ENCODE measurements around the gene SCYGR2. TPM values are rescaled to one million over a fixed set of nuclear protein-coding genes. Genes with fewer than 3 reads are reported as not detected.

Gene SCYGR2
- total RNA-seq, 1 experiment from 2014 or later = not detected

DNA sequence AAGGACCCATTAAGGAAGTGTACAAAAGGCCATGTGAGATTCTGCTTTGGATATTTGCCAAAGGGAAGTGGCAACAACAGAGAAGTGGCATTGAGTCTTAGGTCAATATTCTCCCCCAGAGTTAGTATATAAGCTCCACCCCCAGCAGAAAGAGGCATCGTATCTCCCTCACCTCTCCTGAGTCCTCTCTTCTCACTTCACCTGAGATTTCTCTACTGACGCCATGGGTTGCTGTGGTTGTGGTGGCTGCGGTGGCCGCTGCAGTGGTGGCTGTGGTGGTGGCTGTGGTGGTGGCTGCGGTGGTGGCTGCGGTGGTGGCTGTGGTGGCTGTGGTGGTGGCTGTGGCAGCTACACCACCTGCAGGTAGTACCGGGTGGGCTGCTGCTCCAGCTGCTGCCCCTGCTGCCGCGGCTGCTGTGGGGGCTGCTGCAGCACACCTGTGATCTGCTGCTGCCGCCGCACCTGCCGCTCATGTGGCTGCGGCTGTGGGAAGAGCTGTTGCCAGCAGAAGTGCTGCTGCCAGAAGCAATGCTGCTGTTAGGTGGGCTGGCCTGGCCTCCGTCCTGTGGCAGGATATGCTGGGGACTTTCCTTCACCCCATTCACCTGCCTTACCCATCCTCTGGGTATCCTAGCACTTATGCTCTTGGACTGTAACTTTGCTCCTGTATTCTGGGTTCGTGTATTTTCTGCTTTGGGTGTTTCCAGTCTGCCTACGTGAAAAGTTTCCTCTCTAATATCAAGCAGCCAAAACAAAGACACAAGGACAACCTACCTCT lies 10.1 kb downstream of the SCYGR2 start:
- DNase-seq (ENCODE audit: low spot score) = no peak
- in situ Hi-C loops (cut with HindIII; ENCODE audit: low sequenced_read_pairs) = no loop called here

DNA sequence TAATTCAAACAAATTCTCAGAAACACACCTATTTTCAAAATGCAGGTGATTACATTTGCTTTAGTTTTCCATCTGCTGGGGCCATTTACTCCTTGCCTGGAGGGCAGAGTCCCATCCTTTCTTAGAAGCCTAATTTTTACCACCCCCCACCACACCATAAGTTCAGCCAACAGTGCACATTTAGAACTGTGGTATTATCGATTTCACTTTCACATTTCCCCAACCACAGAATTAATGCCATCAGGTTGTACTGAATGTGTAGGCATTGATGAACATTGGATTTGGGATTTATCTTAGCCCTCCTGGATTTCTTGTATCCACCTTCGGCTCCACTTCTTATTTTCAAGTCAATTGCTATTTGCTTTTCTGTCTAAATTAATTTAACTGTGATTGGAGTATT lies 11.4 kb downstream of the SCYGR2 start:
- DNase-seq (ENCODE audit: low spot score) = no peak
- in situ Hi-C loops (cut with HindIII; ENCODE audit: low sequenced_read_pairs) = no loop called here

DNA sequence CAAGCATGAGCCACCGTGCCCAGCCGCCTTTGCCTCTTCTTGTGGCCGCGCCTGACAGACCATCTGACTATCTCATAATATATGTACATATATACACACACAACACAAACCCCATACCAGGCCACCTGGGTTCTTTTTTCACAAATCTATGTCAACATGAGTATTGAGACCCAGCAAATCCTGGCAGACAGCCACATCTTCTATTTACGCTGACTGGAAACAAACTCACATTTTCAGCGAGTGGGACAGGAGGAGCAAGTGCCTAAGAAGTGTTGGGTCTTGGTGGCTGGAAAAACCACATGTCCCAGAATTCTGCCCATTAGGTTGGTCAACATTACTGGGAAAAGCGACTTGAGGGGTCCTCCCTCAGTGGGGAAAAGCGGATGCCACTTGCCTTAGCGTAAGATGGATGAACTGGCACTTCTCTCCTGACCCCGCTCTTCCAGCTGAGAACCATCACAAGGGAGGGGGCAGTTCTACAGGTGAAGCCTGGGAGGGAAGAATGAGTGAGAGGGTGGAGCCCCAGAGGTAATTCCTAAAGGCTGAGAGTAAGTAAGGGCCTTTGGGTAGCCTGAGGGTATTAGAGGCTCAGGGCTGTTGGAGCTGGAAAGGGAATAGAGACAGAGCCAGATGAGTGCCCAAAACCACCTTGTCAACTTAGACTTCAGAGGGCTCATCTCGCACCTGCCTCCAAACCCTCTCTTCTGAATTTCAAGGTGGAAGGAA lies 14.0 kb downstream of the SCYGR2 start:
- in situ Hi-C loops (cut with HindIII; ENCODE audit: low sequenced_read_pairs) = no loop called here

DNA sequence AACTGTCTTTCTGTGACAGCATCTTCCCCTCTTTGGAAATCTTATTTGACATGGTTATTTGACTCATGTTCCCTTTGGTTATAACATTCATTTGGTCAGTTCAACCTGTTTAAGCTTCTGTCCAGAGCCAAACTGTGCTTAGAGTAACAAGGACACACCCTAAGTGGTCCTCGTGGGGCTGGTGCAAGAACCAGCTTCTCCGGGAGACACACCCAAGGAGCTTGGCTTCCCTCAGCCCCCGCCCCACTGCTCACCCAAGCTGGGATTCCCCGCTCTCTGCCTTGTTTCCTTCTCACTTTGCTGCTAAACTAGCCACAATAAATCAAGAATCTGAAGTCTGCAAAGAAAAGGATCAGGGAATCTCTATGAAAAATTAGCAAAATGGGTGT lies 14.6 kb downstream of the SCYGR2 start:
- DNase-seq (ENCODE audit: low spot score) = no peak
- in situ Hi-C loops (cut with HindIII; ENCODE audit: low sequenced_read_pairs) = no loop called here

More for the DNA sequence above, 14.0 kb downstream of the SCYGR2 start:
- DNase-seq (ENCODE audit: low spot score) = no peak

DNA sequence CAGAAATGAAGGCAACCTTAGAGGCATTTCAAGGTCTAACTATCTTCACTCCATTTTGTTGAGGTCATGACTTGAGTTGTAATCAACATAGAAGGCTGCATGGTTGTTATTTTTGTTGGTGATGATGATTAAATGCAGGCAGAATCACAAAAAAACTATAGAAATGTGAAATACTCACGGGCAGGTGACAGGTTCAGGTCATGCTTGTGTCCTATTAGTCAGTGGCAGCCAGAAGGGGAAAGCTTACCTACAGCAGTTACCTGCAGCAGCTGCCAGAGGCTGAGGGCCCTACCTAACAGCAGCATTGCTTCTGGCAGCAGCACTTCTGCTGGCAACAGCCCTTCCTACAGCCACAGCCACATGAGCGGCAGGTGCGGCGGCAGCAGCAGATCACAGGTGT lies 15.6 kb downstream of the SCYGR2 start:
- in situ Hi-C loops (cut with HindIII; ENCODE audit: low sequenced_read_pairs) = no loop called here

DNA sequence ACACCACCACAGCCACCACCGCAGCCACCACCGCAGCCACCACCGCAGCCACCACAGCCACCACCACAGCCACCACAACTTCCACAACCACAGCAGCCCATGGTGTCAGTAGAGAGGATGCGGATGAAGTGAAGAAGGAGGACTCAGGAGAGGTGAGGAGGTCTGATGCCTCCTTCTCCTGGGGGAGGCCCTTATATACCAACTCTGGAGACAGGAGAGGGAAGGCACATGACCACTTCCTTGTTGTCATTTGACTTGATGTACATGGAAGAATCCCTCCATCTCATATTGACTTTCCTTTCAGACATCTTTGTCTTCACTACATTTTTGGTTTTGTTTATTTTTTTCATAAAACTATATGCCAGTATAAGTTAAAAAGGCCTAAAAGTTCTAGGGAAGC lies 16.0 kb downstream of the SCYGR2 start, which contains the start of gene SCYGR3:
Gene SCYGR3 (minus strand): TSS at position 101 of the 400 bp plus-strand sequence. CDS start 0 bp downstream, at position 101.
- DNase-seq (ENCODE audit: low spot score) = no peak
- in situ Hi-C loops (cut with HindIII; ENCODE audit: low sequenced_read_pairs) = no loop called here

More for the DNA sequence above, 15.6 kb downstream of the SCYGR2 start:
- DNase-seq (ENCODE audit: low spot score) = no peak

DNA sequence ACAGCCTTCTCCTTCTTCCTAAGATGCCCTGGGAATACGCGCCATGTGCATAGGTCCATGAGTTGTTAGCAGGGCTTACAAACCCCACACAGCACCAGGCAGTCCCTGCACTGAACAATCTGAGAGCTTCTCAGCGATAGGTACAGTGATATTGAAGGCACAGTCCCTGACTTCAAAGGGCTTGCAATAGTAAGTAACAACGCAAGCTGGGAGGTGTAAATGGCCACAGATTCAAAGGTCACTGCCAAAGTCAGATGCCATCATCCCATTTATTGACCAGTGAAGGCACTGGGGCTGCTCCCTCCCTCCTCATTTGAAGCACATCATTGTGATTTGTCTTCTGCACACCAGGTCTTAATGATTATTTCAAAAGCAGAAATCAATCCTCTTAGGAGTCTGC lies 16.5 kb downstream of the SCYGR2 start:
- no peak for DNase-seq (ENCODE audit: low spot score)
- in situ Hi-C loops (cut with HindIII; ENCODE audit: low sequenced_read_pairs) = no loop called here

DNA sequence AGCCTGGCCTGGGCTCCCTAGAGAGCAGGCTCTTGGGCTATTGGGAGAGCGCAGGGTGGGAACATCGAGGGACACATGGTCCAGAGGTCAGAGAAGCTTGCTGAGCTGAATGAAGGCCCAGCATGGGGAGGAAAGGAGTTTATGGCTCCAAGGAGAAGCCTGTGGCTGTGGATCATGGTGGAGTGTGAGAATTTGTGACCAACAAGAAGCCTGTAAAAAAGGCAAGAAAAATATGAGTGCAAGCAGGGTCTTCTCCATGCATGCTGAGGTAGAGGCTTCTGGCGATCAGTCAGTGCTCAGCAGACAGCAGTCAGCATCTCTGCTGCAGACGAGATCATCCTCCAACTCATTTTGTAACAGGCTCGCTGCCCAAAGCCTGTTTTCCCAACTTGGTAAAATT lies 17.2 kb downstream of the SCYGR2 start:
- DNase-seq (ENCODE audit: low spot score) = no peak
- in situ Hi-C loops (cut with HindIII; ENCODE audit: low sequenced_read_pairs) = no loop called here

DNA sequence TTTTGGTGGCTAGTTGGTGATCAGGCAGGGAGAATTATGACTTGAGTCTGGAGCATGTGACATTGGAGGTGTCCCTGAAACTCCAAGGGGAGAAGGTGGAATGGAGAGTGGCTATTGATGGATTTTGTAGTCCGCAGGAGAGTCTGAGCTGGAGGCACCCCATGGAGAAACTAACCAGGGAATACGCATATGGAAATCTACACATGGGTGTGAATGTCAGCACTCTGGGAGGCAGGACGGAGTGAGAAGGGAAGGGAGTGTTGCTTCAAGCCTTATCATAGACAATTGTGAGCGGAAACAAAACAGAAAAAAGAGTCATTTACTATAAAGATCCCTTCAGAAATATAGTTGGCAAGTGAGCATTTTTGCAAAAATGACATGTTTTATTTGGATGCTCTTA lies 17.9 kb downstream of the SCYGR2 start:
- in situ Hi-C loops (cut with HindIII; ENCODE audit: low sequenced_read_pairs) = no loop called here
- DNase-seq (ENCODE audit: low spot score) = no peak

DNA sequence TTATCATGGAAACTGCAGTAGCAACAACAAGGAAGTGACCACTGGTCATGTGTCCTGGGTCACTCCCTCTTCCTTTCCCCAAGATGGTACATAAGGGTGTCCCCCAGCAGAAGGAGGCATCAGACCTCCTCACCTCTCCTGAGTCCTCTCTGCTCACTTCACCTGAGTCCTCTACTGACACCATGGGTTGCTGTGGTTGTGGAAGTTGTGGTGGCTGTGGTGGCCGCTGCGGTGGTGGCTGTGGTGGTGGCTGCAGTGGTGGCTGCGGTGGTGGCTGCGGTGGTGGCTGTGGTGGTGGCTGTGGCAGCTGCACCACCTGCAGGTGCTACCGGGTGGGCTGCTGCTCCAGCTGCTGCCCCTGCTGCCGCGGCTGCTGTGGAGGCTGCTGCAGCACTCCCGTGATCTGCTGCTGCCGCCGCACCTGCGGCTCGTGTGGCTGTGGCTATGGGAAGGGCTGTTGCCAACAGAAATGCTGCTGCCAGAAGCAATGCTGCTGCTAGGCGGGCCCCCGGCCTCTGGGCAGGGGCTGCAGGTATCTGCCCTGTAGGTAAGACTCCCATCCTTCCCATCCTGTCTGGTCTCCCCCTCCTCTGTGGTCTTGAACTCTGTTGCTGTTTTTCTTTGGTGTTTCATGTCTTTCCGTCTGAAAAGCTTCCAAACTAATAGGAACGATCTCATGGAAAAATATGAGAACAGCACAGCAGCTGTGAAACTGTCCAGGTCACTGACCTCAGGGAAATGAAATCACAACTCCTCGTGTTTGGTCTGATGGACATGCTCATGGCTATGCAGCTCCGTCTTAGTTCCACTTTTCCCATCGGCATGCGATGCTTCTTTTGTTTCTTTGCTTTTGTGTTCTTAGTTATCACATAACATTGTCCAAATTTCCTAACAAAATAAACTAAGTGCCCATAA lies 18.9 kb downstream of the SCYGR2 start, which contains the start of gene SCYGR4:
Gene SCYGR4 (plus strand): TSS at position 183 of the 915 bp plus-strand sequence. CDS start 0 bp downstream, at position 183.
- DNase-seq (ENCODE audit: low spot score) = no peak
- in situ Hi-C loops (cut with HindIII; ENCODE audit: low sequenced_read_pairs) = no loop called here

DNA sequence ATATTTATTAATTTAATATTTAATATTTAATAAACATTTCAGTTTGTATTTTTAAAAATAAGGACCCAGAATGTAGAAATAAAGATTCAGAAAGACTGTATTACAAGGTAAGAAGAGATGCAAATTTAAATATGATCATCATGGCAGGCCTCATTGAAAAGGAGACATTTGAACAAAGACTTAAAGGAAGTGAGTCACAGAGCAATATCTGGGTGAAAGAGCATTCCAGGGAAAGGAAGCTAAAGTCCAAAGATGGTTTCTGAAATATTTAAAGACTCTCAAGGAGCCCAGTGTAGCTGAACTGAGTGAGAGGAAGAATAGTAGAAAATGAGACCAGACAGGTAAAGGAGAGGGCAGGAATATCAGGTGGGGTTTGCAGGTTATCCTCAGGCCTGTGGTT lies 24.5 kb downstream of the SCYGR2 start:
- in situ Hi-C loops (cut with HindIII; ENCODE audit: low sequenced_read_pairs) = no loop called here
- DNase-seq (ENCODE audit: low spot score) = no peak

DNA sequence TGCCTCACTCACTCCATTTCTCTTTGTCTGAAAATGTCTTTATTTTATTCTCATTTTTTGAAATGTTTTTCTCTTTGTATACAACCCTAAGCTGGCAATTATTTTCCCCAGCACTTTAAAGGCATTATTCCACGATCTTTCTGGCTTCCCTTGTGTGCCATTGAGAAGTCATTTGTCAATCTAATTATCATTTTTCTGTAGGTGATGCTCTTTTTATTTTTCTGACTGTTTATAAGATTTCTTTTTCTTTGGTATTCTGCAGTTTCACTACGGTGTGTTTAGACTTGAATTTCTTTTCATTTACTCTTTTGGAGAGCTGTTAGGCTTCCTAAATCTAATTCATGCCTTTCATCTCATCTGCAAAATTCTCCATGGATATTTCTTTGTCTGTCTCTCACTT lies 26.7 kb downstream of the SCYGR2 start:
- DNase-seq (ENCODE audit: low spot score) = no peak

DNA sequence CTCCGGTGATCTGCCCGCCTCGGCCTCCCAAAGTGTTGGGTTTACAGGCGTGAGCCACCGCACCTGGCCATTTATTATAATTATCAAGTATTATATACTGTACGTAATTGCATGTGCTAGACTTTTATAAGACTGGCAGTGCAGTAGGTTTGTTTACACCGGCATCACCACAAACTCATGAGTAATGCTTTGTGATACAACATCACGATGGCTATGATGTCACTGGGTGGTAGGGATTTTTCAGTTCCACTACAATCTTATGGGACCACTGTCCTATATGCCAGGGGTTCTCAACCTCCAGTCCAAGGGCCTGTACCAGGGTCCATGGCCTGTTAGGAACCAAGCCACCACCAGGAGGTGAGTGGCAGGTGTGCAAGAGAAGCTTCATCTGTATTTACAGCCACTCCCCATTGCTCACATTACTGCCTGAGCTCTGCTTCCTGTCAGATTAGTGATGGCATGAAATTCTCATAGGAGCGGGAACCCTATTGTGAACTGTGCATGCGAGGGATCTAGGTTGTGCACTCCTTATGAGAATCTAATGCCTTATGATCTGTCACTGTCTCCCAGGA lies 28.0 kb downstream of the SCYGR2 start:
- DNase-seq (ENCODE audit: low spot score) = no peak
- in situ Hi-C loops (cut with HindIII; ENCODE audit: low sequenced_read_pairs) = no loop called here

More for the DNA sequence above, 26.7 kb downstream of the SCYGR2 start:
- in situ Hi-C loops (cut with HindIII; ENCODE audit: low sequenced_read_pairs) = no loop called here

DNA sequence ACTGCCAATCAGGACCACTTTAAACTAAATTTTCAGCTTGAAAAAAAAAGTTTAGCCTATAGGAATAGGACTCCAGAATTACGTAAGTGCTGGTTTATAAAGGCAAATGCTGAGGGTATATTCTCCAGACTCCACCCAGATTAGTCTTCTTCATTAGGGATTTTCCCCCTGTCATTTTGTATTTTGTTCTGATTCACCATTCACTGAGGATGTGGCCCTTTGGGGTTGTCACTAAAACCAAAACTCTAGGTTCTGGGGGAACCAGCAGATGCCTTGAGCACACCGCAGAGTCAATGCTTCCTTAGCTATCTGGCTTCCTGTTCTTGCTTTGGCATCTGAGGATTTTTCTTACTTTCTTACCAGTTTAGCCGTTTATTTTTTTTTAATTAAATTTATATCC lies 29.1 kb downstream of the SCYGR2 start:
- in situ Hi-C loops (cut with HindIII; ENCODE audit: low sequenced_read_pairs) = no loop called here
- no peak for DNase-seq (ENCODE audit: low spot score)

DNA sequence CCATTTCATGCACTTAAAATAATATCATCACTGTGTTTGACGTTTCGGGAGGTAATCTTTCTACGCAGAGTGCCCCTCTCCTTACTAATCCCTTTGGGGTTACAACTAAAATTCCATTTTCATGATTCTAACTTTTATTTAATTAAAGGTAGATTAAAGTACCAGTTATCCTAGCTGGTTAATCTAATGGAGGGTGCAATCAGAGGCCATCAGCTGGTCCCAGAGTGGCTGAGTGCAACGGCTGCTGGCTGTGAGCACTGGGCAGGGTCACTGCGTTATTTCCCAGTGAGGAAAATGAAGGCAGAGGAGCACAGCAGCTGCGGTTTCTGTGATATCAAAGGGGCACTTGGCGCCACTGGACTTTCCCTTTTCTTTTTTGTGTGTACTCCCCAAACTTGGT lies 30.7 kb downstream of the SCYGR2 start:
- DNase-seq (ENCODE audit: low spot score) = no peak
- in situ Hi-C loops (cut with HindIII; ENCODE audit: low sequenced_read_pairs) = no loop called here

DNA sequence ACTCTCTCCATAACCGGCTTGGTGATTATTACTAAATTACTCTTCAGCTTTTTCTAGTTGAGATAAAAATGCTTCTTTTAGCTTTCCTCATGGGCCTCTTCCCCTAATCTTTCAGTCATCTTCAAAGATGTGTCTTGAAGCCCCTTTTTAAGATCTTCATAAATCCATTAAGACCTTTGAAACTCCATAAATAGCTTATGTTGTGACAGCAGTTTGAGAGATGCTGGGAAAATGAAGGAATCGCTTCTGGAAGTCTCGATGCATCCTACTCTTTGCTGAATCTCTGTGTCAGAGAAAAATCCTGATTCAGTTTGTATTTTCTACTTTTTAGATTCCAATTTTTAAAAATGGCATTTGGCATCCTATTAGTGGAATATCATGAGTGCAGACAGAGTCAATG lies 31.6 kb downstream of the SCYGR2 start:
- in situ Hi-C loops (cut with HindIII; ENCODE audit: low sequenced_read_pairs) = no loop called here
- DNase-seq (ENCODE audit: low spot score) = no peak

DNA sequence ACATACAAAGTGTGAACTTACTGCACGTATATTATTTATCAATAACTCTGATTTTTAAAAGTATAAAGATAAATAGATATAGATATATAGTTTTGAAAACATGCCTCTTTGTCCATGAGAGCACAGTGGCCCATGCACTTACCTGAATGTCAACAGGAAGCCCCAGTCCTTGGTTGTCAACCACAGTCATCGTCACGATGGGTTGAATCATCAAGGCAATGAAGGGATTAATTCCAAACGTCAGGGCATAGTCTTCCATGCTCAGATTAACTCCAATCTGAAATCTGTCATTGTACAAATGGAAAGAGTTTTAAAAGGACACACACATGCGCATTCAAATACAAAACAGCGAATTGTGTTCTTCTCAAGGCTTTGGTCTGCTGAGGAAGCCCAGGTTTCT lies 34.1 kb downstream of the SCYGR2 start:
- in situ Hi-C loops (cut with HindIII; ENCODE audit: low sequenced_read_pairs) = no loop called here
- no peak for DNase-seq (ENCODE audit: low spot score)

DNA sequence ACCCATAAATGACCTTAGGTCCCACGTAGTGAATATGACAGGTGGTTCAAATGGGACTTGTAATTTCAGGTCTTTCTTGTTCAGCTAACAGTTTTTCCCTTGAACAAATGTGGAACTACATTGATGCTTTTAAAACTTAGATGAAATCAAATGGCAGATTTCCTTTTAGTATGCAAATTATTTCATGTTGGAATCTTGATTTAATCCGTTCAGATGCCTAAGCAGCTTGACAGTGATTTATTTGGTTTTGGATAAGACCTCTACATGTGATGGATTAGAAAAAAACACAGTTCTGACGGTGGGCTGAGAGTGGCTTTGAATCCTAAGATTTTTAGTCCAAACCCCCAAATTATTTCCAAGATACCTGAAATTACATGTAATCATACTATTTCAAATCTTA lies 35.5 kb downstream of the SCYGR2 start:
- DNase-seq (ENCODE audit: low spot score) = no peak
- in situ Hi-C loops (cut with HindIII; ENCODE audit: low sequenced_read_pairs) = no loop called here

DNA sequence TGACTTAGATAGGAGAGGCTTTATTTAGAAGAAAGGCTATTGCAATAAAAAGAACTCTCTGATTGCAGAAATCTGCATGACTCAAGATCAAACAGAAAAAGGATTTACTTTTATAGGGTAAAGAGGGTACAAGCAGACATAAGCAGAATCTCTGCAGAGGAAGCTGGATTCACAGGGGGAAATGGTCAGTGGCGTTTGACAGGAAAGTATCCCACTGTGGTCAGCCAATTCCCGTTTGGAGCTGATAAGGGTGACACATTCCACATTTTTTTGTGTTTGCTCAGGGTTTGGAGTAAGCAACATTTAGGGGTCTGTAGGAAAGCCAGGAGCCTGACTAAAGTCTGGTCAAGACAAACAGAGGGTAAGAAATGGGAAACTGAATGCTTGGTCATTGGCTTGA lies 44.0 kb downstream of the SCYGR2 start:
- no peak for DNase-seq (ENCODE audit: low spot score)
- in situ Hi-C loops (cut with HindIII; ENCODE audit: low sequenced_read_pairs) = no loop called here

Data from G401 (cell line).